Kidney epithelial cell (primary cell): ENCODE measurements around the gene DNAJC16. TPM values are rescaled to one million over a fixed set of nuclear protein-coding genes. Genes with fewer than 3 reads are reported as not detected.
"Not testable (repeated sequence)": the region's sequence is repeated elsewhere in the genome, so short reads cannot be mapped to it uniquely, and the experiment has no call there.

Experiments
- DNase-seq: peaks from one replicate; pipeline ENCODE4 v3.0.0-alpha.2; 2010; ENCODE audit warnings: low read depth
- H3K27me3 ChIP-seq: 2 replicates; pipeline ENCODE4 v1.6.0; 2011; ENCODE audit warnings: low read length; ENCODE audit not compliant: control insufficient read depth, insufficient read depth
- H3K36me3 ChIP-seq: 2 replicates; pipeline ENCODE4 v1.5.1; 2011; ENCODE audit warnings: low read length; ENCODE audit not compliant: control insufficient read depth, insufficient read depth
- H3K4me3 ChIP-seq: 2 replicates; pipeline ENCODE4 v1.5.1; 2011; ENCODE audit warnings: low read depth, mild to moderate bottlenecking, control low read depth, low read length
- total RNA-seq: library from RNA; depleted of rRNA; stranded (reverse); fragments of >200 nt; gene quantifications from 2 replicates; pipeline ENCODE4 v1.2.3, GENCODE V29; 2015
- TF ChIP-seq, protein P1 (sequence below): IDR thresholded peaks from 2 replicates; pipeline ENCODE4 v1.5.1; 2011; ENCODE audit warnings: mild to moderate bottlenecking, moderate library complexity, low read length, control low read depth, inconsistent platforms; ENCODE audit not compliant: insufficient read depth, poor library complexity, severe bottlenecking

The DNAJC16 gene
- total RNA-seq, 1 donor from 2014 or later = 31.7 TPM

DNA sequence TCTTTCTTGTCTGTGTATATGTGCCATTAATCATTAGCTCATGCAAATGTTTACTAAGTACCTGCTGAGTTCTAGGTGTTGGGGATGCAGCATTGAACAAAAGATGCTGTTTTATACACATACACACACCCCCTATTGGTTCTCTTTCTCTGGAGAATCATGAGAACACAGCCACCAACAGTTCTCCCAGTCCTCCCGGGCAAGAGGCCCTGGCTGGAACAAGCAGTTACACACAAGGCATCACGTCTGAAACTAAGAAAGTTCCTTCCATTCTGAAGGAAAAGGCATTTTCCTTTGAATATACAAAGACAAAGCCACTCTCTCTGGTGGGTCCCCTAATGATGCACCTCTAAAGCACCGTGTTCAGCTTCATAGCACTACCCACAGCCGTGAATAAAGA, 13.5 kb upstream of the DNAJC16 start:
- no peak overlapping the region for H3K4me3 ChIP-seq
- TF ChIP-seq, protein P1, sequence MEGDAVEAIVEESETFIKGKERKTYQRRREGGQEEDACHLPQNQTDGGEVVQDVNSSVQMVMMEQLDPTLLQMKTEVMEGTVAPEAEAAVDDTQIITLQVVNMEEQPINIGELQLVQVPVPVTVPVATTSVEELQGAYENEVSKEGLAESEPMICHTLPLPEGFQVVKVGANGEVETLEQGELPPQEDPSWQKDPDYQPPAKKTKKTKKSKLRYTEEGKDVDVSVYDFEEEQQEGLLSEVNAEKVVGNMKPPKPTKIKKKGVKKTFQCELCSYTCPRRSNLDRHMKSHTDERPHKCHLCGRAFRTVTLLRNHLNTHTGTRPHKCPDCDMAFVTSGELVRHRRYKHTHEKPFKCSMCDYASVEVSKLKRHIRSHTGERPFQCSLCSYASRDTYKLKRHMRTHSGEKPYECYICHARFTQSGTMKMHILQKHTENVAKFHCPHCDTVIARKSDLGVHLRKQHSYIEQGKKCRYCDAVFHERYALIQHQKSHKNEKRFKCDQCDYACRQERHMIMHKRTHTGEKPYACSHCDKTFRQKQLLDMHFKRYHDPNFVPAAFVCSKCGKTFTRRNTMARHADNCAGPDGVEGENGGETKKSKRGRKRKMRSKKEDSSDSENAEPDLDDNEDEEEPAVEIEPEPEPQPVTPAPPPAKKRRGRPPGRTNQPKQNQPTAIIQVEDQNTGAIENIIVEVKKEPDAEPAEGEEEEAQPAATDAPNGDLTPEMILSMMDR = no peak
- DNase-seq = no peak
- H3K27me3 ChIP-seq = no peaks in the 10 kb centered on the region
- peaks cover 3% of the 10 kb centered on the region for H3K36me3 ChIP-seq

DNA sequence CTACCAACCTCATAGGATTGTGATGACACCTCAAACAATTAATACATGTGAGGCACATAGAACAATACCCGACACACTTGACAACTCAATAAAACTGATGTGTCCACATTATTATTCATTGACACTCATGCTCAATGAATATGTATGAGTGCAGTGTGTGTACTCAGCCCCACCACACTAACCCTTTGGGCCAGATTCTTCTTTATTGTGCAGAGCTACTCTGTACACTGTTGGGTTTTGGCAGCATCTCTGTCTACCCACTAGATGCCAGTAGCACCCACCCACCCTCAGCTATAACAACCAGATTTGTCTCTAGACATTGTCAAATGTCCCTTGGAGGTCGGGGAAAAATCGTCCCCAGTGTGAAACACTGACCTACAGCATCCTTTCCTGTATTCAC, 12.7 kb upstream of the DNAJC16 start:
- TF ChIP-seq, protein P1 = no peak
- no peak overlapping the region for H3K4me3 ChIP-seq
- H3K27me3 ChIP-seq = no peaks in the 10 kb centered on the region
- no peak for DNase-seq
- peaks cover 3% of the 10 kb centered on the region for H3K36me3 ChIP-seq

DNA sequence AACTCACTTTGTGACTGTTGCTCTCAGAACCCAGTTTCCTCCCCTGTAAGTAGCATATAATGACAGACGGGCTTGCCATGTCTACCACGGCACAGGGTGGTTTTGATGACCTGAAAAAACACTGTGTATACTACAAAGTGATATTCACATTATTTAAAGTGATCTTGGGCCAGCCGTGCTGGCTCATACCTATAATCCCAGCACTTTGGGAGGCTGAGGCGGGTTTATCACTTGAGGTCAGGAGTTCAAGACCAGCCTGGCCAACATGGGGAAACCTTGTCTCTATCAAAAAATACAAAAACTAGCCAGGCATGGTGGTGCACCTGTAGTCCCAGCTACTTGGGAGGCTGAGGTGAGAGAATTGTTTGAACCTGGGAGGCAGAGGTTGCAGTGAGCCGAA, 12.1 kb upstream of the DNAJC16 start:
- H3K4me3 ChIP-seq, H3K36me3 ChIP-seq, DNase-seq, H3K27me3 ChIP-seq: not testable (repeated sequence)

DNA sequence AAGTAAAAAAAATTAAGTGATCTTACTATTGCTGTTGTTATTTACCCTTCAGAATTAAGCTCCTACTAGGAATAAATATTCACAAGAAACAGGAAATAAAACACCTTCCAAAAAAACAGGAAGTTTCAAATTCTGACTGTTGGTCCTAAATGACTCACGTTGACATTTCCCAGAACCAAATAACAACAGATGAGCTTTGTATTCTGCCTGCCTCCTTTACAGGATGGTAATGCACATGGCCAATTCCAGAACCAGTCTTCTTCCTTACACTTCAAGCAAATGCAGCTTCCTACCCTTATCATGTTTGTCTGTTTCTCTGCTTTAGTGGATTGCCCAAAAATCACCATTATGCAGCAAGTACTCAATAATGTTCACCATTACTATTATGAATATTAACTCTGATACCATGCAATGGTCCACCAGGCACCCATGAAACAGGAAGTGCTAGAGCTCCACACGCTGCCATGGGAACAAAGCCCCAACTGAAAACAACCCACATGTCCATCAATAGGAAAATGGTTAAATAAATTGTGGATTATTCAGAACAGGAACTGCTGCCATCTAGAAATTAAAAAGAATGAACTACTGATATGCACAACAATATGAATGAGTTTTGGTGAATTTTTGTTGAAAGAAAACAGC, 11.5 kb upstream of the DNAJC16 start:
- Histone ChIP-seq H3K27me3 (no peaks in the 10 kb centered on the region), H3K36me3 (peaks cover 3% of the 10 kb centered on the region), H3K4me3 (no peak overlapping the region)
- TF ChIP-seq, protein P1 = no peak
- no peak for DNase-seq

DNA sequence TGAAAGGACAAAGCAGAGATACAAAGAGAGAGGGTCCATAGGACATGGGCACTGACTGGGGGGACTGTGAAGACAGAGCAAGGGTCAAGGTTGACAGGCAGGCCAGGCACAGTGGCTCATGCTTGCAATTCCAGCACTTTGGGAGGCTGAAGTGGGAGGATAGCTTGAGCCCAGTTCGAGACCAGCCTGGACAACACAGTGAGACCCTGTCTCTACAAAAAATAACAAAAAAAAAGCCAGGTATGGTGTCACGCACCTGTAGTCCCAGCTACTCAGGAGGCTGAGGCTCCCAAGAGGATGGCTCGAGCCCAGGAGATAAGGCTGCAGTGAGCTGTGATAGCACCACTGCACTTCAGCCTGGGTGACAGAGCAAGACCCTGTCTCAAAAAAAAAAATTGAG, 7.0 kb upstream of the DNAJC16 start:
- H3K27me3 ChIP-seq = no peaks in the 10 kb centered on the region
- DNase-seq = no peak
- TF ChIP-seq, protein P1 = no peak
- no peak overlapping the region for H3K4me3 ChIP-seq
- H3K36me3 ChIP-seq = no peaks in the 10 kb centered on the region

DNA sequence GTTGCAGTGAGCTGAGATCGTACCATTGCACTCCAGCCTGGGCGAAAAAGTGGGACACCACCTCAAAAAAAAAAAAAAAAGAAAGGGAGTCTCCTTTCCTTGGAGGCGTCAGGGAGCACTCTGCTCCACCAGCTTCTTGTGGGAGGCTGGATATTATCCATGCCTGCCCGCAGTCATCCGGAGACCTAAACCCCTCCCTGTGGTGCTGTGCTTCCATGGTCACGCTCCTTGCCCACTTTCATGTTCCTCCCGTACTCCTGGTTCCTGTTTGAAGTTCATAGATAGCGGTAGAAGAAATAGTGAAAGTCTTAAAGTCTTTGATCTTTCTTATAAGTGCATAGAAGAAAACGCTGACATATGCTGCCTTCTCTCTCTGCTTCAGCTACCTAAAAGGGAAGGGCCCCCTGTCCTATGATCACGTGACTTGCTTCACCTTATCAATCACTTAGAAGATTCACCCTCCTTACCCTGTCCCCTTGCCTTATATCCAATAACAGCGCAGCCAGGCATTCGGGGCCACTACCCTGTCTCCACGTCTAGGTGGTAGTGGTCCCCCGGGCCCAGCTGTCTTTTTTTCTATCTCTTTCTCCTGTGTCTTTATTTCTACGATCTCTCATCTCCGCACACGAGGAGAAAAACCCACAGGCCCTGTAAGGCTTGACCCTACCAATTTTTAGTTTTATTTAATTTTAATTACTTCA, 5.3 kb upstream of the DNAJC16 start:
- not testable (repeated sequence) for H3K27me3 ChIP-seq, H3K4me3 ChIP-seq, H3K36me3 ChIP-seq, DNase-seq

DNA sequence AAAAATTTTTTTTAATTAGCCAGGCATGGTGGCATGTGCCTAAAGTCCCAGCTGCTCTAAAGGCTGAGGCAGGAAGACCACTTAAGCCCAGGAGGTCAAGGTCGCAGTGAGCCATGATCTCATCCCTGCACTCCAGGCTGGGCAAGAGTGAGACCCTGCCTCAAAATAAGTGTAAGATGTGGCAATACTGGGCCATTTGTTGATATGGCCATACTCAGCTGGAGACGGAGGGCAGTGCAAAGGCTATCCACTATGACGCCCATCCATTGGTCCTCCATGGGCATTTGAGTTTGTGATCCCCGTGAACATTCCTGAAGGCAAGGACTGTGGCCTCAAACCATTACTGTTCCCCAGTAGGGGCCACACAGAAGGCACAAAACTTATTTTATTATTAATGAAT, 4.1 kb upstream of the DNAJC16 start:
- DNase-seq = no peak
- no peaks in the 10 kb centered on the region for H3K36me3 ChIP-seq
- TF ChIP-seq, protein P1 = no peak

More for the DNA sequence above, 4.1 kb upstream of the DNAJC16 start:
- H3K4me3 ChIP-seq = no peak overlapping the region
- no peaks in the 10 kb centered on the region for H3K27me3 ChIP-seq
